ENCODE data around the gene LDHD. TPM values are rescaled to one million over a fixed set of nuclear protein-coding genes. Genes with fewer than 3 reads are reported as not detected.
A peak's percentile ranks its signal among the peaks of the same experiment; 100 is the strongest.

The LDHD gene
- total and polyA plus RNA-seq, 2 of the 13 experiments (the other 11 are each of a cell fraction or from before 2014, with no cell fraction given) = 9.1 to 9.8 TPM

DNA sequence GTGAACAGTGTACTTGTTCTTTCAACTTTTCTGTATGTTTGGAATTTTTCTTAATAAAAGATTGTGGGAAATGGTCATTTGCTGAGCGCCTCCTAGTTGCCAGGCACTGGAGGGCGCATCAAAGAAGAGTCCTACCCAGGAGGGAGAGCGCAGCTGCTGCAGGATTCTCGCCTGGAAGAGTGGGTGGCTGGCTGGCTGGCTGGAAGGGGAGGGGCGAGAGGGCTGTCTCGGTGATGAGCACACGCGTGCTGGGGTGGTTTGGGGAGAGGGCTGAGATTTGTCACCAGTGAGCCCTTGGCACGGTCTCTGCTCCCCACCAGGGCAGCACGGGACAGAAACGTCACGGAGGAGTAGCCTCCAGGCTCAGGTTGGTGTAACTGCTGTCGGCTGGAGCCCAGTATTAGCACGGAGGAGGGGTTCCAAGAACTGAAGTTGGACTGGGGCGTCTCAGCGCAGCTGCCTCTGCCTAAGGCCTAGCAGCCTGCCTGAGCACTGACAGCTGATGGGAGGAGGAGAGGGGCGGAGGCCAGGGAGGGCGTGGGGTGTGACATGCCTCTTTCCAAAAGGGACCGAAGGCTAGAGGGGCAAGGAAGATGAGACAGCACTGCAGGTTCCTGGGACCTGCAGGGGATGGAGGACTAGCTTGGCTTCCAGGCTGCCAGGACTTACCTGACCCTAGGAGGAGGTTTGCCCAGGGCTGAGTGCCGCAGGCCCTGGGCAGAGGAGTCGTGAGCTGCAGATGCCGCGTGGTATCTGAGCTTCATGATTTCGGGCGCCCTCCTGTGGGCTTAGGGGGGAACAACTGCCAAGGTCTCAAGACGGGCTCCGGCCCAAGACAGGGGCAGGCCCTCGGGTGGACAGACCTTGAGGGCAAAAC lies 5.7 kb downstream of the LDHD start (continued):
- TF ChIP-seq ZNF142 (CRISPR knock-in tag; IDR thresholded peaks at IDR 0.05) = peak; percentile 72; the same call in 1 of the 2 replicates
- 0 out of 2 replicates have a peak, but pooled peaks have one; percentile 35 for TF ChIP-seq NFYC (CRISPR knock-in tag; IDR thresholded peaks at IDR 0.05)
- no peak for TF ChIP-seq KDM5A (IDR thresholded peaks at IDR 0.05; ENCODE audit: borderline replicate concordance, low read length)
- TF ChIP-seq LCORL (IDR thresholded peaks at IDR 0.05) = no peak
- TF ChIP-seq LCORL (CRISPR knock-in tag; IDR thresholded peaks at IDR 0.05) = no peak; the same call in none of the 2 replicates
- TF ChIP-seq CHD2 (IDR thresholded peaks at IDR 0.05; ENCODE audit: low read depth, low read length) = no peak
- TF ChIP-seq, protein P1, sequence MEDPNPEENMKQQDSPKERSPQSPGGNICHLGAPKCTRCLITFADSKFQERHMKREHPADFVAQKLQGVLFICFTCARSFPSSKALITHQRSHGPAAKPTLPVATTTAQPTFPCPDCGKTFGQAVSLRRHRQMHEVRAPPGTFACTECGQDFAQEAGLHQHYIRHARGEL (CRISPR knock-in tag; IDR thresholded peaks at IDR 0.05) = no peak
- no peak for TF ChIP-seq CBX1 (IDR thresholded peaks at IDR 0.05; ENCODE audit: low read depth)
- TF ChIP-seq, protein P2, sequence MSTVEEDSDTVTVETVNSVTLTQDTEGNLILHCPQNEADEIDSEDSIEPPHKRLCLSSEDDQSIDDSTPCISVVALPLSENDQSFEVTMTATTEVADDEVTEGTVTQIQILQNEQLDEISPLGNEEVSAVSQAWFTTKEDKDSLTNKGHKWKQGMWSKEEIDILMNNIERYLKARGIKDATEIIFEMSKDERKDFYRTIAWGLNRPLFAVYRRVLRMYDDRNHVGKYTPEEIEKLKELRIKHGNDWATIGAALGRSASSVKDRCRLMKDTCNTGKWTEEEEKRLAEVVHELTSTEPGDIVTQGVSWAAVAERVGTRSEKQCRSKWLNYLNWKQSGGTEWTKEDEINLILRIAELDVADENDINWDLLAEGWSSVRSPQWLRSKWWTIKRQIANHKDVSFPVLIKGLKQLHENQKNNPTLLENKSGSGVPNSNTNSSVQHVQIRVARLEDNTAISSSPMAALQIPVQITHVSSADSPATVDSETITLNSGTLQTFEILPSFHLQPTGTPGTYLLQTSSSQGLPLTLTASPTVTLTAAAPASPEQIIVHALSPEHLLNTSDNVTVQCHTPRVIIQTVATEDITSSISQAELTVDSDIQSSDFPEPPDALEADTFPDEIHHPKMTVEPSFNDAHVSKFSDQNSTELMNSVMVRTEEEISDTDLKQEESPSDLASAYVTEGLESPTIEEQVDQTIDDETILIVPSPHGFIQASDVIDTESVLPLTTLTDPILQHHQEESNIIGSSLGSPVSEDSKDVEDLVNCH (CRISPR knock-in tag; IDR thresholded peaks at IDR 0.05) = no peak
- peak; percentile 85 for TF ChIP-seq ATF7-NPFF (CRISPR knock-in tag; IDR thresholded peaks at IDR 0.05; ENCODE audit: low read depth)
- peak; percentile 95 for TF ChIP-seq AGO2 (optimal IDR thresholded peaks at IDR 0.05; ENCODE audit: low read depth, low read length)
- no peak; the same call in 1 of the 2 replicates for TF ChIP-seq ZNF230 (CRISPR knock-in tag; IDR thresholded peaks at IDR 0.05)
- TF ChIP-seq, protein P3, sequence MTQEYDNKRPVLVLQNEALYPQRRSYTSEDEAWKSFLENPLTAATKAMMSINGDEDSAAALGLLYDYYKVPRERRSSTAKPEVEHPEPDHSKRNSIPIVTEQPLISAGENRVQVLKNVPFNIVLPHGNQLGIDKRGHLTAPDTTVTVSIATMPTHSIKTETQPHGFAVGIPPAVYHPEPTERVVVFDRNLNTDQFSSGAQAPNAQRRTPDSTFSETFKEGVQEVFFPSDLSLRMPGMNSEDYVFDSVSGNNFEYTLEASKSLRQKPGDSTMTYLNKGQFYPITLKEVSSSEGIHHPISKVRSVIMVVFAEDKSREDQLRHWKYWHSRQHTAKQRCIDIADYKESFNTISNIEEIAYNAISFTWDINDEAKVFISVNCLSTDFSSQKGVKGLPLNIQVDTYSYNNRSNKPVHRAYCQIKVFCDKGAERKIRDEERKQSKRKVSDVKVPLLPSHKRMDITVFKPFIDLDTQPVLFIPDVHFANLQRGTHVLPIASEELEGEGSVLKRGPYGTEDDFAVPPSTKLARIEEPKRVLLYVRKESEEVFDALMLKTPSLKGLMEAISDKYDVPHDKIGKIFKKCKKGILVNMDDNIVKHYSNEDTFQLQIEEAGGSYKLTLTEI (CRISPR knock-in tag; conservative IDR thresholded peaks at IDR 0.05) = no peak
- no peak for TF ChIP-seq RORA (CRISPR knock-in tag; IDR thresholded peaks at IDR 0.05)
- TF ChIP-seq NR2C2 (CRISPR knock-in tag; IDR thresholded peaks at IDR 0.05; ENCODE audit: borderline replicate concordance) = no peak
- TF ChIP-seq ZNF780A (CRISPR knock-in tag; IDR thresholded peaks at IDR 0.05) = no peak
- no peak for TF ChIP-seq SIX4 (CRISPR knock-in tag; IDR thresholded peaks at IDR 0.05)
- TF ChIP-seq ZC3H4 (CRISPR knock-in tag; IDR thresholded peaks at IDR 0.05; ENCODE audit: borderline replicate concordance) = no peak
